GM19023 (cell line): ENCODE measurements around the gene ALX1.
"Not testable (repeated sequence)": the region's sequence is repeated elsewhere in the genome, so short reads cannot be mapped to it uniquely, and the experiment has no call there.

ENCODE experiments used
- ATAC-seq: cut with Tn5 transposase; IDR thresholded peaks from one replicate; pipeline ENCODE4 v1.9.1; 2021; ENCODE audit warnings: mild to moderate bottlenecking, moderate library complexity; ENCODE audit not compliant: unreplicated experiment

ALX1 gene

DNA sequence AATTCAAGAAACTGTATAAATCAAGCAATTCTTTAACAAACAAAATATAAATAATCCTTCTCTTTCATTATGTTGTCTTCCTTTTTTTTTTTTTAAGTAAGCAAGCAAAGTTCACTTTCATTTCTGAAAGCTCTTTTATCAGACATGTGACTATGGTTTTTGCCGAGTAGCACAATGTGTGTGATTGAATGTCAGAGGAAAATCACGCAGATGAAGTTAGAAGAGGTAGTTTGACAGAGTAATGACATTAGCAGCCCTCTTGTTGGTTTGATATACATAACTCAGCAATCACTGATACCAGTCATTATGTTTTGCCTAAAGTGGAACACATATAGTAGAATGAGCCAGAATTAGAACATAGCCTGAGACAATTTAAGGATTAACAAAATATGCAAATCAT is 19.0 kb downstream of the ALX1 start:
- no peak for ATAC-seq

GRCh38 chr12:85301051-85301450 is 21.0 kb downstream of the ALX1 start:
- ATAC-seq = no peak

DNA sequence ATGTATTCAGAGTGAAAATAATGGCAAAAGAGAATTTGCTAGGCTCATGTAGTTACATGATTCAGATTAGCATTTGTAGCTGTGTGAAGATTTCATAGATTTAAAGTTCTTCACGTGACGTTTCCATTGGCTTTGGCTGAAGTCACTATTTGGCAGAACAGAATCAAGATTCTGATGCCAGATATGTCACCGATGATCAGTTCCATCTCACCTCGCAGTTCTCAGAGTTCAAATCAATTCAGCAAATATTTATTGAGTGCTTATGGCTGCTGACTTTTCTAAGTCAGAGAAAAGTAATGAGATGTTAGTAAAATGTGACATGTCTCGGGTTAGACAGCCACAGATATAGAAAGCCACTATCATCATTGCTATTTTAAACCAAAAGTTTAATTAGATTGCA is 28.4 kb downstream of the ALX1 start:
- ATAC-seq = no peak

DNA sequence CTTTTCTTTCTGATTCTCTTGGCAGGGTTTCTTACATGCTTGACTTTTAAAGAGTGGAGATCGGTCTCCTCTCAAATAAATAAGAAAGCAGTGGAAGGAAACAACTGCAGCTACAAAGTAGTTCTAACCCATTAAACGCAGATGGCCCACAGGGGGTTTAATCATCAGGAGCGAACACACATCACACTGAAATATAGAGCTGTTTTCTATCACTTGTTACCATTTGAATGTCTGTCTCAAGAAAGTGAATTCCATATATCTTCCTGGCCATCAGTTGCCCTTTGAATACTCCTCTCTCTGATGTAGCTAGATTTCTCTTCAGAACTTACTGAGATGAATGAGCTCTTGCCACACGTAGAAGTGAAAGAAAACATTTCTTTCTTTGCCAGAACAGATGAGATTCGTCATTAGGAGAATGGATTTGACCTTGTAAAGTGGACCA is 29.1 kb downstream of the ALX1 start:
- no peak for ATAC-seq

- no peak for ATAC-seq
These were observed 30.0 kb downstream of the ALX1 start for GRCh38 chr12:85310025-85310424.

DNA sequence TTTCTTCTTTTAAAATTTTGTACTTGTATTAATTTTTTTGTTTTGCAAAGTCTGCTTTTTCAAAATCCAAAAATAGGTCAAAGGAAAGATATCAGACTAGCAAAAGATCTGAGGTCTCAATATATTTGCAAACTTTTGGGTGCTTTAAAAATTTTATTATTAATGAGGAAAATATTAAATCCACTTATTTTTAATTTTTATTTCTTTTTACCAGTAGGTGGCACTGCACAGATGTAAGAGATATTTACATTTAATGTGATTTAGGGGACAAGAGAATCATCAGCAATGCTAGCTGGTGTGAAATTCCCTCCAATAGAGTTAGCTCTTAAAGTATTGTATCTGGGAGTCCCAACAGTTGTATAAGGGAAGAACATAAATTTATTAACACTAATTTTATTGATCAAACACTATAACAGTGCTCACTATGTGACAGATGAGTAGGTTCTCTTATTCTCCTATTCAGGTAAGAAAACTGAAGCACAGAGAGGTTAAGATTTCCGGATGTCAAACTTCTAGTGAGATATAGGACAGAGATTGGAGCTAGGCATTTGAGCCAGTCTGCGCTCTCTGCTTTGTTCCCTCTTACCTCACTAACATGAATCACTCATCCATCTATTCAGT is 30.5 kb downstream of the ALX1 start:
- ATAC-seq = no peak

- ATAC-seq = not testable (repeated sequence)
These were observed 38.0 kb downstream of the ALX1 start for GRCh38 chr12:85317866-85318636.

DNA sequence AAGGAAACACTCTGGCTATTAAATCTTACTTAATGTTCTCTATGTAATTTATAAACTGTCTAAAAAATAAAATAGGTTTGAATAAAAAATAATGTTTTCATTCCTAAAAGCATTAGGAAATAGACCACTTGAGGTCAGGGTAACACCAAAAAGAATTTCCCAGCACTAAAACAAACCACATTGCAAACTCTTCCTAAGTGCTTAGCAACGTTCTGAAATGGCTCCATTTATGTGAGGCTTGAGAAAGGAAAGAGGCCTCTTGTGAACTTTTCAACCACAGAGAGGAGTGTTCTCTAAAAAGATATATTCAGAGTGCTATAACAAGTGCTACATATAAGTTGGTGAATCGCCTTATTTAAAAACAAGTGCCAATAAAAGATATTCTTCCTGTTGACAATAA is 42.7 kb downstream of the ALX1 start:
- no peak for ATAC-seq

GRCh38 chr12:85325442-85325841 is 45.4 kb downstream of the ALX1 start:
- ATAC-seq = no peak

DNA sequence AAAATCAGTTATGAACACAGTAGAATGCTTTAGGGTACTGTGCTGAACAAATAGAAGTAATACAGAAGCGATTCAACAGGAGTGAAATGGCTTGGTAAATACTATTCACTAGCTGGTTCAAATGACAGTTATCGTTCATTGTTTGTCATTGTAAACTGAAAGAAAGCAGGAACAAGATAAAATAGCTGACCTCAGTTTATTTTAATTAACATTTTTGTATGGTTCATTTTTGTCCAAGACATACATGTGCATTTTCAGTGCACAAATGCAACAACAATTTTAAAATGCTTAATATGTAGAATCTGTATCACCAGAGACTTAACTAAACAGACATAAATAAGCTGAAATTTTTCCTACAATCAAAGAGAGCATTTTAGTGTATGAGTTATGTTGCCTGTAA is 49.9 kb downstream of the ALX1 start:
- ATAC-seq = no peak

DNA sequence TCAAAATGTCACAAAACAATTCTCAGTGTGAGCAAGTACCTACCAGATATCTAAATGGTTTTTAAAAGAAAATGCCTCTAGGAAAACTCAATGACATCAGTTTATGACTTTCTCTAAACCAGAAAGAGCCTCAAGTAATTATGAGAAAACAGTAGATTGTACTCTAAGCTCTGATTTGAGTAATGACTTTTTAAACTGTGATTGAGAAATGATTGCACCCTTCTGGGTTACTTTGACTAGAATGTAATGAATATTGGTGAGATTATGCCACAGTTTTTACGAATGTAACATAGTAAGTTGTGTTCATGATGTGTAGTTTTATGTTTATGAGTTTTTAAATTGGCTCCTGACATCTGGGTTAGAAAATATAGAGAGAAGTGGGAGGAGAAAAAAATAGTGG is 68.8 kb downstream of the ALX1 start:
- no peak for ATAC-seq

GRCh38 chr12:85350356-85350755 is 70.3 kb downstream of the ALX1 start:
- ATAC-seq = no peak
